ENCODE results near the gene RALGAPA2.

DNA sequence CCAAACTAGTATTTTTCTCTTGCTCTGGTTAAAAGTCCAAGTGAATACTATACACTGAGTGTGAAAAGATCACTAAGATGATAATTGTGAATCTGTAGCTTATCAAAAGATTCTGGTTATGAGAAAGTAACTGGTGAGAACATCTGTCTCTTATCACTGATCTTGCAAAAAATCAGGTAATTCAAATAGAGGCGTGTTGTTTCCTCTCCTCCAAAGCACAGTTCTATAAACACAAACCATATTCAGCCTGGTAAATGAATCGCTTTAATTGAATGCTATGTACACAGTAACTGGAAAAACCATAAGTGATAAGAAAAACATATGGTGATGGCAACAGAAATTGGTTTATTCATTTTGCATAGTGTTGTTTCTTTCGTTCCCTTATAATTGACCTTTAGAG is 161.0 kb downstream of the RALGAPA2 start:
- TF ChIP-seq, protein P1, sequence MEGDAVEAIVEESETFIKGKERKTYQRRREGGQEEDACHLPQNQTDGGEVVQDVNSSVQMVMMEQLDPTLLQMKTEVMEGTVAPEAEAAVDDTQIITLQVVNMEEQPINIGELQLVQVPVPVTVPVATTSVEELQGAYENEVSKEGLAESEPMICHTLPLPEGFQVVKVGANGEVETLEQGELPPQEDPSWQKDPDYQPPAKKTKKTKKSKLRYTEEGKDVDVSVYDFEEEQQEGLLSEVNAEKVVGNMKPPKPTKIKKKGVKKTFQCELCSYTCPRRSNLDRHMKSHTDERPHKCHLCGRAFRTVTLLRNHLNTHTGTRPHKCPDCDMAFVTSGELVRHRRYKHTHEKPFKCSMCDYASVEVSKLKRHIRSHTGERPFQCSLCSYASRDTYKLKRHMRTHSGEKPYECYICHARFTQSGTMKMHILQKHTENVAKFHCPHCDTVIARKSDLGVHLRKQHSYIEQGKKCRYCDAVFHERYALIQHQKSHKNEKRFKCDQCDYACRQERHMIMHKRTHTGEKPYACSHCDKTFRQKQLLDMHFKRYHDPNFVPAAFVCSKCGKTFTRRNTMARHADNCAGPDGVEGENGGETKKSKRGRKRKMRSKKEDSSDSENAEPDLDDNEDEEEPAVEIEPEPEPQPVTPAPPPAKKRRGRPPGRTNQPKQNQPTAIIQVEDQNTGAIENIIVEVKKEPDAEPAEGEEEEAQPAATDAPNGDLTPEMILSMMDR (IDR thresholded peaks at IDR 0.05) = no peak
- no peak for TF ChIP-seq POLR2A (IDR thresholded peaks at IDR 0.05)
